Large intestine (tissue), 3 donors: Measurements from ENCODE around the gene HOXC12. TPM values are rescaled to one million over a fixed set of nuclear protein-coding genes. Genes with fewer than 3 reads are reported as not detected.

Source experiments
- DNase-seq, 2 donors: peaks; one replicate each; pipeline versions ENCODE4 v3.0.0 to v3.0.0-alpha.2; 2013
- H3K27ac ChIP-seq: one replicate; pipeline ENCODE4 v1.5.1; 2013; ENCODE audit warnings: low read length
- H3K27me3 ChIP-seq: 2 replicates; pipeline ENCODE4 v1.6.1; 2013; ENCODE audit warnings: low read length; ENCODE audit not compliant: control insufficient read depth, insufficient read depth
- H3K36me3 ChIP-seq: 2 replicates; pipeline ENCODE4 v1.6.1; 2013; ENCODE audit warnings: low read length; ENCODE audit not compliant: control insufficient read depth, insufficient read depth
- H3K4me1 ChIP-seq: one replicate; pipeline ENCODE4 v1.6.1; 2013; ENCODE audit warnings: low read length; ENCODE audit not compliant: control insufficient read depth, insufficient read depth
- H3K4me3 ChIP-seq: one replicate; pipeline ENCODE4 v1.5.1; 2013; ENCODE audit warnings: low read length
- H3K9me3 ChIP-seq: one replicate; pipeline ENCODE4 v1.6.1; 2013; ENCODE audit warnings: mild to moderate bottlenecking, low read depth, low read length, moderate library complexity; ENCODE audit not compliant: control insufficient read depth
- WGBS: methylation state at CpG from one replicate; pipeline ENCODE4 v1.1.5; 2013; ENCODE audit warnings: low lambda C conversion rate; ENCODE audit not compliant: insufficient coverage; 5-methylcytosine and 5-hydroxymethylcytosine counted together
- polyA plus RNA-seq: library from polyadenylated mRNA; unstranded; fragments of 120-200 nt; gene quantifications from one replicate; pipeline ENCODE4 v1.2.1, GENCODE V29; 2013

HOXC12 gene
- polyA plus RNA-seq, 1 donor: not detected

DNA sequence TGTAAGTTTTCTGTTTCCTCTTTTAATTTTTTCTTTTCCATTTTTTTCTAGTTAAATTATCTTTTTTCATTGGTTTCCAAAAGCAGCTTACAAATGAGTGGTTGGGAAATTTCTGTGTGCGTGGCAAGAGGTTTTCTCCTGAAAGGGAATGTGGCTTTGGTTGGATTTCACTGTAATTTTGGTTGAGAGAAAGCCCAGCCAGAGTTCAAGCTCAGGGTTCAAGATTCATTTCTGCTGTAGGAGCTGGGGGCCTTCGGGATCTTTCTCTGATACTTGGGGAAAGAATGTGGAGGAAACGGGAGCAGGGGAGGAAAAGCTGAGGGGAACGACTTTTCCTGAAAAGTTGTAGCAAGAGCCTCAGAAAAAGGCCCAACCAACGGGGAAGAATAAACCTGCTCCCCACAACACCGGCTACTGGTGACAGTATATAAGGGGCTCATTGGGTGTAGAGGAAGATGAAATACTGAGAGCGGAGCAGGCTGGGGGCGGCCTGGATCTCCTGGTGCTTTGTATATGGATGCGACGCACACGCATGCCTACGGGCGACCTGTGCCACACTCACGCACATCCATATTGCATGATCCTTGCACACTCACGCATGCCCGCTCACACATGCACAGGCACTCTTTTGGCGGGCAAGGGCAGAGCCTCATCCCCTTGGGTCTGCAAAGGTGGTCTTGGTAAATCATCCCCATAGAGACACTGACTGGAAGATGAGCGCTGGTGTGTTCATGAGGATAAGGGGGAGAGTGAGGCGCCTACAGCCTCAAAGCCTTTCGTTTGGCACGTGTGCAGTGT lies 32.2 kb downstream of the HOXC12 start:
- WGBS: 20% methylated on average over 2 of the region's 21 CpGs
- Histone ChIP-seq H3K36me3 (no peaks in the 10 kb centered on the region), H3K27me3 (peaks cover 99% of the 10 kb centered on the region), H3K4me1 (peaks cover 38% of the 10 kb centered on the region), H3K9me3 (peaks cover 13% of the 10 kb centered on the region), H3K4me3 (no peak overlapping the region), H3K27ac (no peak overlapping the region)
- no peak for DNase-seq

DNA sequence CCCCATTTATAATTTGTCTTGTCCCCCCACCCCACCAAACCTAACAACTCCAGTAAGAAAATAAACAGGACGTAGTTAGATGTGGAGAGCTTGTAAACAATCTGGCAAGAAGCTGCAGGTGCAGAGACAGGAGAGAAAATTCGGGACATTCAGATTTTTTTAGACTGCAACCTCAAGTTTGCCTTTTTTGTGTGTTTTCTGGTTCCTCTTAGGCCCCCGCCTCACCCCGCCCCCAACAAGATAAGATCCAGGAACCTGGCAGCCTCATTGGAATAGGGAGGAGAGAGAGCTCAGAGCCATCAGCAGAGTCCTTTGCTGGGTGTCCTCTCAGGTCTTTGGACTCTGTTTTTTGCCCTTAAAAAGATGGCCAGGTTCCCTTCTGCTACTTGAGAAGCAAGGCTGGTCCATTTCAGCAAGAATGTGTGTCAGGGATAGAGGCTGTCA lies 33.1 kb downstream of the HOXC12 start:
- H3K4me1 ChIP-seq: peaks cover 38% of the 10 kb centered on the region
- H3K36me3 ChIP-seq: no peaks in the 10 kb centered on the region
- no peak overlapping the region for H3K4me3 ChIP-seq
- peaks cover 99% of the 10 kb centered on the region for H3K27me3 ChIP-seq
- no peak overlapping the region for H3K27ac ChIP-seq
- DNase-seq: no peak
- H3K9me3 ChIP-seq: peaks cover 13% of the 10 kb centered on the region
- no CpG with 5 or more reads among the region's 4 CpGs for WGBS

DNA sequence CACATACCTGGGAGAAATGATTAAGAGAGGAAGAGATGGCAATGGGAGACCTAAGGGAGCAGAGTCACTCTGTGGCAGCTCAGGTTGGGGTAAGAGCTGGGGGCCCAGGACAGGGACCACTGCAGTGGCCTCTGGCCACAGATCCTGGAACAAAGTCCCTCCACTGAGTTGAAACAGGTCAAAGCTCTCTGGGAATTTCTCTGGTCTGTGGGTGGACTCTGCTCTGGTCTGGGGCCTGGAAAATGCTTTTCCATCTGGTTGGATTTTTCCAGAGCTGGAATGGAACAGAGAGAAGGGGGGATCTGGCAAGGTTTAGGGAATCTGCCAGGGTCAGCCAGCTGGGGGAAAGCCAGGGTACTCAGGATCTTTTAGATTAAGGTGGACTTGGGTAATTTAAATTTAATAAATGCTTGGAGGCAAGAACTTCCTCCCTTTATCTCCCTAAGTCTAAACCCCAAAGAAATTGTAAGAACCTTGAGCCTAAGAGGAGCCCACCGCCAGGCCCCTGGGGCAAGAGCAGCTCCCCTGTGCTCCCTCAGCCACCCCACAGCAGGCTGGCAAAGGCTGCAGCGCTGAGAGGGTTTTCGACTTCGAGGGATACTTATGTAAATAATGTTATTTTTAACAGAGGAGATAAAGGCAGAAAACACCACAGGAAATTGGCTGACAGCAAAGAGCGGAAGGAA lies 34.0 kb downstream of the HOXC12 start:
- WGBS: 0% methylated on average over 1 of the region's 5 CpGs
- peak in 1 of 2 donors; percentile 59 for DNase-seq
- H3K27ac ChIP-seq: no peak overlapping the region
- no peak overlapping the region for H3K4me3 ChIP-seq
- H3K9me3 ChIP-seq: peaks cover 13% of the 10 kb centered on the region
- peaks cover 99% of the 10 kb centered on the region for H3K27me3 ChIP-seq
- H3K36me3 ChIP-seq: no peaks in the 10 kb centered on the region
- H3K4me1 ChIP-seq: peaks cover 38% of the 10 kb centered on the region

DNA sequence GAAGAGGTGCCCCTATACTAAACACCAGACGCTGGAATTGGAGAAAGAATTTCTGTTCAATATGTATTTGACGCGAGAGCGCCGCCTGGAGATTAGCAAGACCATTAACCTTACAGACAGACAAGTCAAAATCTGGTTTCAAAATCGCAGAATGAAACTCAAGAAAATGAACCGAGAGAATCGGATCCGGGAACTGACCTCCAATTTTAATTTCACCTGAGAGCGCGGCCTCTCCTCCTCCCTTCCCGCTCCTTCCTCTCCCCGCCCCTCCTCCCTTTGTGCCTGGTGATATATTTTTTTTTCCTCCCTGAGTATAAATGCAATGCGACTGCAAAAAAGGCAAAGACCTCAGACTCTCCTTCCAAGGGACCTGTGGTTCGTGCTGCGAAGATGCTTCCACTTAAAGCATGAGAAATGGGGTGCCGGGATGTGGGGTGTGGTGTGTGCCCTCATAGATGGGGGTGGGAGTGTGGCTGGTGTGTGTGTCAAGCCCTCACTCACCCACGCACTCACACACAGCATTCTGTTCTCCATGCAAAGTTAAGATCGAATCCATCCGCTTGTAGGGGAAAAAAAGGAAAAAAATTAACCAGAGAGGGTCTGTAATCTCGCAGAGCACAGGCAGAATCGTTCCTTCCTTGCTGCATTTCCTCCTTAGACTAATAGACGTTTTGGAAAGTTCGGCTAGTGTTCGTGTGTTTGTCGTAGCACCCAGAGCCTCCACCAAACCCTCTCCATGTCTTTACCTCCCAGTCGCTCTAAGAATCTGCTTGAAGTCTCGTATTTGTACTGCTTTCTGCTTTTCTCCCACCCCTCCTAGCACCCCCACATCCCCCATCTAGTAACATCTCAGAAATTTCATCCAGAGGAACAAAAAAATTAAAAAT lies 34.8 kb downstream of the HOXC12 start:
- Histone ChIP-seq H3K27ac (no peak overlapping the region), H3K9me3 (peaks cover 18% of the 10 kb centered on the region), H3K4me3 (no peak overlapping the region), H3K27me3 (peaks cover 99% of the 10 kb centered on the region), H3K4me1 (peaks cover 43% of the 10 kb centered on the region), H3K36me3 (no peaks in the 10 kb centered on the region)
- peak in 1 of 2 donors; percentile 55 for DNase-seq
- 8% methylated on average over 6 of the region's 28 CpGs for whole genome bisulfite sequencing

DNA sequence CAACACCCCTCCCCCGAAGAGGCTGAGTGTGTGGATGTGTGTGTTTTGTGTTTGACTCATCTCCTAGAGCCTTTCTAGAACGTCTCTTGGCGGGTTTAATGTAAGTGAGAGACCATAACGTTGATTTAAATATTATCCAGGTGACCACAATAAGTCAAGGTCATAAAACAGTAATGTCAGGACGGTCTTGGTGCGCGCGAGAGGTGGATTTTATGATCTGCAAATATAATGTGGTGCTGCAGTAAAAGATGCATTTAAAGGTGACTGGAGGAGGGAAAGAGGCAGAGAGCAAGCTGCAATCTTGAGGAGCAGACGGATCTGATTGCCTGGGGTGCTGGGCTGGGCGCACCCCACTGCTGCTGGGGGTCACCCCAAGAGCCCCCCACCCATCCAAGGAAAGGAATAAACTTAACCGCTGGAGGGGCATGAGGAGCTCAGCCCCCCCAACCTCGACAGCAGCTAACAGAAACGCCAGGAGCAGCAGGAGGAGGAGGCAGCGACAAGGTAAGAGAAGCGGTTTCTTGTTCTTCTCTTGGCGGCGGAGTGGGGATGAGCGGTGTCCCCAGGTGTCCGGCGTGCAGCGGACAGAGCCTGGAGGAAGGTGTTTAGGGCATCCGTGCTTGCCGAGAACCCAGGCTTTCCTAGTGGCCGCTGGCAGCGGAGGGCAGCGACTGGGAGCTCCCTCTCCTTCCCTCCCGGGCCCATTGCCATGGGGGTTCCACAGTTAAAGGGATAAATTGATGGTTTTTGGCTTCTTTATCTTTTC lies 35.8 kb downstream of the HOXC12 start:
- Histone ChIP-seq H3K9me3 (peaks cover 20% of the 10 kb centered on the region), H3K4me1 (peaks cover 42% of the 10 kb centered on the region), H3K36me3 (no peaks in the 10 kb centered on the region), H3K27me3 (peaks cover 100% of the 10 kb centered on the region), H3K27ac (no peak overlapping the region), H3K4me3 (no peak overlapping the region)
- 0% methylated on average over 1 of the region's 27 CpGs for WGBS
- no peak for DNase-seq

DNA sequence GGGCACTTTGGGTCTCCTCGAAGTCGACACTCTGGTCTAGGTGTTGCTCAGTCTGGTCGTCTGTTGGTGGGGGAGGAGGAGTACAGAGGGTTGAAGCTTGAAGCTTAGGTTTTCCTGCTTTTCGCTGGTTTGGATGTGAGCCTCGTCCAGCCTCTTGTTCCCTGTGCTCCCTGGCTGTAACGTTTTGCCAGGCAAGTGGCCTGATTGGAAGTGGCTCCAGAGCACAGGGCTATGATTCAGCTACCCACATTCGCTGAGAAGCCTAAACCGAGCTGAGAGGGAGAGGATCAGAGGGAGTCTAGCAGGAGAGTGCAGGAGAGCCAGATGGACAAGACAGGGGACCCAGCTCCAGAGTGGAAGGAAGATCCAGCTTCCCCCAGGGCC lies 36.4 kb downstream of the HOXC12 start:
- WGBS: no CpG with 5 or more reads among the region's 8 CpGs
- Histone ChIP-seq H3K27me3 (peaks cover 100% of the 10 kb centered on the region), H3K27ac (no peak overlapping the region), H3K4me3 (no peak overlapping the region), H3K36me3 (no peaks in the 10 kb centered on the region), H3K9me3 (peaks cover 19% of the 10 kb centered on the region), H3K4me1 (peaks cover 42% of the 10 kb centered on the region)
- DNase-seq: no peak

DNA sequence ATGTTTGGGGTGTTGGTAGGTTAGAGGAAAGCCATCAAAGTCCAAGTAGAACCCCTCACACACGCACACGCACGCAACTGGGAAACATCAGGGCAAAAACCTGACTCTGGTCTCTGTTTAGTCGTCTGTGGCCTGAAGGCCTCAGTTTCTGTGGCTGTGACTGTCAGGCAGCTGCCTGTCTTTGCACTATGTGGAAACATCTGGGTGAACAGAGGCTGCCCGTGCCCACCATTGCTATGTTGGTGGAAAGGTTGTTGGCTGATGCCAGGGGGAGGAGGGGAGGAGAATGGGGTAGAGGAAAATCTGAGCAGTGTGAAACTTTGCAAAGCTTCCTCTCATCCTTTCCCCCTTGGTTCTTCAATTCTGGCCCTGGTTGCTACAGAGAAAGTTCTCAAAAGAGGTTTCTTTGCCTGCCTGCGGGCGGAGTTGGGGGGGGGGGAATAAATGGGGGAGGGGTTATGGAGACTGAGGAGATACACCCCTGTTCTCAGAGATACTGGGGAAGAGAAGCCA lies 37.7 kb downstream of the HOXC12 start:
- WGBS: 18% methylated on average over 2 of the region's 7 CpGs
- Histone ChIP-seq H3K27me3 (peaks cover 100% of the 10 kb centered on the region), H3K27ac (no peak overlapping the region), H3K4me1 (peaks cover 40% of the 10 kb centered on the region), H3K4me3 (no peak overlapping the region), H3K36me3 (no peaks in the 10 kb centered on the region), H3K9me3 (peaks cover 20% of the 10 kb centered on the region)
- no peak for DNase-seq

DNA sequence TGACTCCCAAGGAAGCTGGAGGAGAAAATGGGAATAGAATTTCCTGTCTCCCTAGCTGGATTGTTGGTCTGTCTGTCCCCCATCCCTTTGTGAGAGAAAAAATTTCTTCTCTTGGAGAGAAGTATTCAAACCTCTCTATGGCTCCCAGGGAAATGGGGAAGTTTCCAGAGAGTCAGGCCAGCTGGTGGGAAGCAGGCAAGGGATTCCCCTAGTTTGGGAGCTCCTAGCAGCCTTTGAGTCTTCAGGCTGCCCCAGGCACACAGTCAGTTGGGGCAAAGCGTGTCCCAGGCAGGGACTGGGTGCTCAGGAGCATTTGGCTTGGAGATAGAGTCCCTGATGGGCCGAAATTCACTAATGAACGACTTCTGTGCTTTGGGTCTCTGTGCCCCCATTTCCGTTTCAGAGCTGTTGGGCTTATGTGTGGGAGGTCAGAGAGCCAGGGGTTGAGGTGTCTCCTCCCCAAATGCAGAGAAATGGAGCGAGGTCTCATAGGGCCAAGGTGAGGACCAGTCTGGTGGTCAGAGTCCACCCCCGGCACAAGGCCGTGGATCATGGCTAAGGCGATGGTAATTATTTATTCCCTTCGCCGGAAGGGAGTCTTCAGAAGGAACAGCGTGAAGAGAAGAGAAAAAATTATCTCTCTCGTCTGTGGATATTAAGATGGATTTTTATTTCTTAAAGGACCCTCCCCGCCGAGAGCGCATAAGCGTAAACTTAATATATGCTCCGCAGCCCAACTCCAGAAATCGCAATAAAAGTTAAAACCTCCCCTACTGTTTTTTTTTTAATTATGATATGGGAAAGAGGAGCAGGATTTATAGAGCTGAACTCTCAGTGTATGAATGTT lies 38.7 kb downstream of the HOXC12 start:
- no peaks in the 10 kb centered on the region for H3K36me3 ChIP-seq
- no peak overlapping the region for H3K4me3 ChIP-seq
- no peak overlapping the region for H3K27ac ChIP-seq
- no peak for DNase-seq
- peaks cover 24% of the 10 kb centered on the region for H3K9me3 ChIP-seq
- peaks cover 35% of the 10 kb centered on the region for H3K4me1 ChIP-seq
- 10% methylated on average over 2 of the region's 18 CpGs for WGBS
- peaks cover 100% of the 10 kb centered on the region for H3K27me3 ChIP-seq

DNA sequence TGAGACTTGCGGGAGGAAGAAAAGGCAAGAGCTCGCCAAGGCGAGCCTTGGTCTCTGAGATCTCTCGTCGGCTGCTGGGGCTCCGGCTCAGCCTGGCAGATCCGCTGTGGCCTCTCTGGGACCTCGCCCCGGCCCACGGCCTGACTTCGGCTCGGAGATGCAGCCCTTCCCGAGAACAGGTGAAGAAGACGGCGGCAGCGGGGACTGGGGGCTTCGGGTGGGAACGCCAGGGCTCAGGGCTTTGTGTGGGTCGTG lies 39.2 kb downstream of the HOXC12 start:
- Histone ChIP-seq H3K4me1 (peaks cover 31% of the 10 kb centered on the region), H3K4me3 (no peak overlapping the region), H3K36me3 (no peaks in the 10 kb centered on the region), H3K27ac (no peak overlapping the region), H3K9me3 (peaks cover 24% of the 10 kb centered on the region), H3K27me3 (peaks cover 100% of the 10 kb centered on the region)
- DNase-seq: no peak
- WGBS: no CpG with 5 or more reads among the region's 19 CpGs
